GF-D8 (cell line): ENCODE data around the gene PTX3.
A peak's percentile ranks its signal among the peaks of the same experiment; 100 is the strongest.

Experiments used
- DNase-seq: peaks from one replicate; lab custom pipeline; 2025; lab: John Stamatoyannopoulos, UW

PTX3 gene

DNA sequence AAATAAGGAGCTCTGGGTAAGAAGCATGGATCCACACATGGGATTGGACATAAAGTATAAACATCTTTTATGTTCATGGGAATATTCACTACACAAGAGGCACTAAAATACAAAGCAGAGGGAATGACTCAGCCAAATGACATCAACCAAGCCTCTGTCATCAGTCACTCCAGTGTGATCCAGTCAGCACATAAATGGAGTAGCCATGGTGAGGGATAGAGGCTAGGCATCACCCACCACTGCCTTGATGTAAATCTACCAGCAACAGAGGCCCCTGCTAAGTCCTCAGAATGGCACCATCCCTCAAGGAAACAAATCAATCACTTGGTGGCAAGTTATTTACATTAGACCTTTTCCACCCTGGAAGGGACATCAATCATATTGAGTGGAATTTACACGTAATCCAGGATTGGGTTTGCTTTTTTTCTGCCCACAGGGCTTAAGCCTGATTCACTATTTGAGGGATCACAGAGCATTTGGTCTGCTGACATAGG, 39.3 kb downstream of the PTX3 start:
- DNase-seq = no peak

DNA sequence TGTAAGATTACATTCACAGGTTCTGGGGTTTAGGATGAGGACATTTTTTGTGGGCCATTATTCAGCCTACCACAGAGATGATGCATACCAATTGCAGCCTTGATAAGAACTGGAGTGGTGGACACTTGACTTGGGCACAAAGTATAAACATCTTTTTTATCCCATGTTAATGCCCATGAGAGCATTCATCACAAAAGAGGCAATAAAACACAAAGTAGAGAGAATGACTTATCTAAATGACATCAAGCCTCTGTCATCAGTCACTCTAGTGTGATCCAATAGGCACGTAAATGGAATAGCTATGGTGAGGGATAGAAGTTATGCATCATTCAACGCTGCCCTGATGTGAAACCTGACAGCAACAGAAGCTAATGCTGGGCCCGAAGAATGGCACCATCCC, 40.8 kb downstream of the PTX3 start:
- no peak for DNase-seq

DNA sequence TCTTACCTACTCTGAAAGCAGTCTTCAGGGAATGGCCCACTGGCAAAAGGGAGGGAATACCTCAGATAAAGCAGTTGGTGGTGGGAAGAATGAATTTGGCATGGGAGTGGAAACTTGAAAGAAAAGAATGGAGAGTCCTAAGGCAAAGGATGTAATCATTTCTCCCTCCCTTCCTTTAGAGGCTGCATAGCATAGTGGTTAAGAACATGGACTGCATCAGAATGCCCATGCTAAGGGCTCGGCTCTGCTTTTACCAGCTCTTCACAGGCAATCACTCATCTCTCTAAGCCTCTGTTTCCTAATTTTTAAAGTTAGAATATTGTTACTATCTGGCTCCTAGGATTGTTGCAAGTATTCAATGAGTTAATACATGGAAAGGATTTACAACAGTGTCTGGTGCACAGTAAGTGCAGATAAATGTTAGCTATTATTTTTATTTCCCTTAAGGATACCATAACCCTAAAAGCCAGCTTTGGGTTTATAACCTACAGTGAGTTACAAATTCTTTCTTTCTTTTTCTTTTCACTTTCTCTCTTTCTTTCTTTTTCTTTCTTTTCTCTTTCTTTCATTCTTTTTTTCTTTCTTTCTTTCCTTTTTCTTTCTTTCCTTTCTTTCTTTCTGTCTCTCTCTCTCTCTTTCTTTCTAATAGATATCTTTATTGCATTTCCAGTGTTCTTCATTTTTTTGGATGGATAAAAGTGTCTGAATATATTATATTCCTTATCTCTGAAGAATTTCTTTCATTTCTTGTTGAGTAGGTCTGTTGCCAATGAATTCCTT, 43.0 kb downstream of the PTX3 start:
- no peak for DNase-seq

DNA sequence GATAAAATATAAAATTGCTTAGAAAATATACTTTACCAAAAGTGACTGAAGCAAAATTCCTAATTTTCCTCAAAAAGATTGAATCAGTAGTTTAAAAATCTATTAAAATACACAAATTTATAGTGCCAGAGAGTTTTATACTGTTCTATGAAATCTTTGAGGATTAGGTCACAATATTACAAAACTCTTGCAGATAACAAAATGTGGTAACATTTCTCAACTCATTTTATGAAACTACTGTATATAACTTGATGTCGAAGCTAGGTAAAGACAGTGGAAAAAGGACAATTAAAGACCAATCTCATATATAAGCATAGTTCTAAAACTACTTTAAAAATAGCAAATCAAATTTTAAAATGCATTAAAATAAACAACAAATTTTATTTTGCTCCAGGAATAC, 50.7 kb downstream of the PTX3 start:
- DNase-seq = peak; percentile 3

DNA sequence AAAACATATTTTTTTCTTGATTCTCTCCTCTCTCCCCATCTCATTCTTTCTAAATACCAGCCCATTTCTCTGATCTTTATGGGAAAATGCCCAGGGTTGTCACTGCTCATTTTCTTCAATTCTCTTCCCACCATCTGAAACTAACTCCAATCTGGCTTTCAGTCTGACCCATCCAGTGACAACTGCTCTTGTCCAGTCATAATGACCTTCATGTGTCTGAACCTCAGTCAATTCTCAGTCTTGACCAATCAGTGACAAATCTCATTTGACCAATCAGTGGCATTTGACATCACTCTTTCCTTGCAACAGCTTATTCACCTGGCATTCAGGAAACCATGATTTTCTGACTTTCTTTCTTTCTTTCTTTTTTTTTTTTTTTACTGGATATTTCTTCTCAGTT, 51.5 kb downstream of the PTX3 start:
- no peak for DNase-seq

DNA sequence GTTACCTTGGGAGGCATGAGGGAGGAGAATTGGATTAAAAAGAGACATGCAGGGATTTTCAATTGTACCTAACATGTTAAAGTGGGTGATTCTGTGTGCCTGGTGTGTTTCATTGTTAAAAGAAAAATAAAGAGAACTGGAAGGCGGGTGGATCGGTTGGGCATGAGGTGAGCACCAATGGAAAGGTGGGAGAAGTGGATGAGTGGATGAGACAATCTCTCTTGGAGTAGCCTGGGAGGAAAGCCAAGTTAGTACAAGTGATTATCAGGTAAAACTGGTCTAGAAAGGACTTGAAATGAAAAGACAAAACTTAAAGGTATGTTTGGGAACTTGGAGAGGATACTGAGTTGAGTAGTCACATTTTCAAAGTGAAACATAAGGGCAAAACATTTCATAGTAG, 54.5 kb downstream of the PTX3 start:
- no peak for DNase-seq
